GM12873 (cell line): Measurements from ENCODE around the gene ASMT.

ENCODE experiments used
- CTCF ChIP-seq: IDR thresholded peaks from 2 replicates; pipeline ENCODE4 v1.5.1; 2012; ENCODE audit warnings: low read depth, mild to moderate bottlenecking, moderate library complexity, low read length, control low read depth; ENCODE audit not compliant: insufficient read depth; ENCODE audit errors: missing control alignments

Gene ASMT

GRCh38 chrX:1609762-1610161, 5.1 kb upstream of the ASMT start:
- TF ChIP-seq CTCF: no peak

GRCh38 chrX:1610166-1610565, 4.7 kb upstream of the ASMT start:
- no peak for TF ChIP-seq CTCF

- TF ChIP-seq CTCF: no peak
Observed at GRCh38 chrX:1610736-1611135, 4.1 kb upstream of the ASMT start.

DNA sequence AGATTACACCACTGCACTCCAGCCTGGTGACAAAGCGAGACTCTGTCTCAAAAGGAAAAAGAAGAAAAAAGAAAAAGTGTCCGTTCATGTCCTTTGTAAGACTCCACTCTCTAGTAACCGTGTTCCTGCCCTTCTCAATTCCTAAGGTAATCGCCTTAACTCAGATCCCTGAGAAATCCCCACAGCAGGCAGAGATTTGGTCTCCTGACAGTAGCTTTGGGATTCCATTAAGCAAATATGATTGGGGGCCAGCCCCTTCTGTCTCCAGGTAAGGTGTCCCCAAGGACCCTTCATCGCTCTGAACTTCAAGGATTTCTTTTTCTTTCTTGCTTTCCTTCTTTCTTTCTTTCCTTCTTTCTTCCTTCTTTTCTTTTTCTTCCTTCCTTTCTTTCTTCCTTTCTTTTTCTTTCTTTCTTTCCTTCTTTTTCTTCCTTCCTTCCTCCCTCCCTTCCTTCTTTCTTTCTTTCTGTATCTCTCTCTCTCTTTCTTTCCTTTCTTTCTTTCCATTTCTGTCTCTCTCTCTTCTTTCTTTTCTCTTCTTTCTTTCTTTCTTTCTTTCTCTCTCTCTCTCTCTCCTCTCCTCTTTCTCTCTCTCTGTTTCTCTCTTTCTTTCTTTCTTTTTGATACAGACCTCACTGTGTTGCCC, 2.1 kb upstream of the ASMT start:
- no peak for TF ChIP-seq CTCF

DNA sequence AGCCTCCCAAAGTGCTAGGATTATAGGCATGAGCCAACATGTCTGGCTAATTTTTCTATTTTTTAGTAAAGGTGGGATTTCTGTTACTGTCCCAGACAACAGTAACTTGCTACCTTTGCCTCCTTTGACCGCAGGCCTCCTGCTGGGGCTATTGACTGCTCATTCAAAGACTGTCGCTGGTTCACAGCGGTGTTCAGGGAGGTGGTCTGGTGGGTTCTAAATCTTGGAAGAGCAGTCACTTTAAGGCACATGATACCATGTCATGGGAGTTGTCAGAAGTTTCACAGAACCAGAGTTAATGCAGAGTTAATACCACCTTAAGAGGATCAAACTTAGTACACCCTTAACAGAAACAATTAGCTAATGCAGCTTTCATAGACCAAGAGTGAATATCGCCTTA, 3.8 kb downstream of the ASMT start:
- TF ChIP-seq CTCF: no peak

GRCh38 chrX:1623691-1624090, 8.8 kb downstream of the ASMT start:
- TF ChIP-seq CTCF: no peak

- TF ChIP-seq CTCF: no peak
Observed at GRCh38 chrX:1629244-1629643, 14.4 kb downstream of the ASMT start.
